ENCODE results near the gene CD93.

Gene CD93

GRCh38 chr20:23086056-23086566 is at the start of gene CD93:
Gene CD93 (minus strand): TSS chr20:23086324. CDS start chr20:23086192, 132 bp downstream.
- no peak for DNase-seq

- no peak for DNase-seq
These were observed 47.5 kb upstream of the CD93 start for GRCh38 chr20:23133560-23133998.

- DNase-seq: no peak
These were observed 46.9 kb upstream of the CD93 start for GRCh38 chr20:23132930-23133559.

- no peak for DNase-seq
These were observed 46.3 kb upstream of the CD93 start for GRCh38 chr20:23132293-23132929.

- no peak for DNase-seq
These were observed 45.6 kb upstream of the CD93 start for GRCh38 chr20:23131766-23132165.

GRCh38 chr20:23130622-23131140 is 44.6 kb upstream of the CD93 start:
- DNase-seq: no peak

GRCh38 chr20:23129891-23130621 is 43.9 kb upstream of the CD93 start:
- DNase-seq: no peak

- no peak for DNase-seq
These were observed 43.1 kb upstream of the CD93 start for GRCh38 chr20:23129266-23129665.

GRCh38 chr20:23128461-23129125 is 42.5 kb upstream of the CD93 start:
- DNase-seq: no peak

- no peak for DNase-seq
These were observed 41.6 kb upstream of the CD93 start for GRCh38 chr20:23127506-23128279.

GRCh38 chr20:23126281-23127061 is 40.3 kb upstream of the CD93 start:
- DNase-seq: no peak

GRCh38 chr20:23125625-23126191 is 39.6 kb upstream of the CD93 start:
- peak in 1 of 2 donors; percentile 50 for DNase-seq

GRCh38 chr20:23125159-23125558 is 39.0 kb upstream of the CD93 start:
- DNase-seq: no peak

GRCh38 chr20:23123886-23124285 is 37.8 kb upstream of the CD93 start:
- DNase-seq: no peak

GRCh38 chr20:23122796-23123655 is 36.9 kb upstream of the CD93 start:
- no peak for DNase-seq

GRCh38 chr20:23122321-23122720 is 36.2 kb upstream of the CD93 start:
- no peak for DNase-seq

GRCh38 chr20:23121751-23122320 is 35.7 kb upstream of the CD93 start:
- DNase-seq: no peak

GRCh38 chr20:23120936-23121750 is 35.0 kb upstream of the CD93 start:
- no peak for DNase-seq

GRCh38 chr20:23120261-23120660 is 34.1 kb upstream of the CD93 start:
- no peak for DNase-seq

Measured in hippocampal formation (tissue), 2 donors.